GM21529 (cell line): ENCODE results near the gene CYB5R4.

ENCODE experiments used
- ATAC-seq: cut with Tn5 transposase; IDR thresholded peaks from one replicate; pipeline ENCODE4 v1.9.1; 2021; ENCODE audit not compliant: unreplicated experiment

Gene CYB5R4

GRCh38 chr6:83859410-83860358 is at the start of gene CYB5R4:
TSS of gene CYB5R4 (plus strand) at chr6:83859689. CDS start at chr6:83859783, 94 bp downstream.
- peak; percentile 97 for ATAC-seq

DNA sequence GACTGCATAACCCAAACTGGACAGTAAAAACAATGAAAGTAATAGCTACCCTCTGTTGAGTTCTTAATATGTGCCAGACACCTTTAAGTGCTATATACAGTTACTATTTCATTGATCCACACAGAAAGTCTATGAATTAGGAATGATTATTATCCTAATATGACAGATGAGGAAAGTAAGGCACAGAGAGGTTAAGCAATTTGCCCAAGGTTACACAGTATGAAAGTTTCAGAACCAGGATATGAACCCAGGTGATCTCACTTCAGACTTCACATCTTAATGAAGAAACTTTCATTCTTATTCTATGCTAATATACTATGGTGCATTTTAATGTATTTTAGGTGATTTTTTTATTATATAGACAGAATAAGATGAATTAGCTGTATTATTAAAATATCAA is 46.9 kb upstream of the CYB5R4 start:
- no peak for ATAC-seq

- ATAC-seq, result no peak
Measured at GRCh38 chr6:83815631-83816272, 43.7 kb upstream of the CYB5R4 start.

DNA sequence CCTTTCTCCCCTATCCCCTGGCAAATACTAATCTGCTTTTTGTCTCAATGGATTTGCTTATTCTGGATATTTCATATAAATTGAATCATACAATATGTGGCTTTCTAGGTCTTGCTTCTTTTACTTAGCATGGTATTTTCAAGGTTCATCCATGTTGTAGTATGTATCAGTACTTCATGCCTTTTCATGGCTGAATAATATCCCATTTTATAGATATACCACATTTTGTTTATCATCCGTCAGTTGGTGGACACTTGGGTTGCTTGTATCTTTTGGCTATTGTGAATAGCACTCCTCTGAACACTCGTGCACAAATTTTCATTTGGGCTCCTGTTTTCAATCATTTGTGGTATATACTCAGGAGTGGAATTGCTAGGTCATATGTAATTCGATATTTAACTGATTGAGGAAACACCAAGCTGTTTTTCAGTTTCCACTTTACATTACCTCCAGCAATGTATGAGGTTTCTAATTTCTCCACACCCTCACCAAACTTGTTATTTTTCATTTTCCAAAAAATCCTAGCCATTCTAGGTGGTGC is 36.8 kb upstream of the CYB5R4 start:
- ATAC-seq, result no peak

GRCh38 chr6:83824388-83824801 is 35.1 kb upstream of the CYB5R4 start:
- ATAC-seq, result no peak

- ATAC-seq, result no peak
Measured at GRCh38 chr6:83824831-83825230, 34.7 kb upstream of the CYB5R4 start.

- ATAC-seq, result no peak
Measured at GRCh38 chr6:83827050-83827449, 32.4 kb upstream of the CYB5R4 start.

GRCh38 chr6:83838727-83839126 is 20.8 kb upstream of the CYB5R4 start:
- ATAC-seq, result no peak

DNA sequence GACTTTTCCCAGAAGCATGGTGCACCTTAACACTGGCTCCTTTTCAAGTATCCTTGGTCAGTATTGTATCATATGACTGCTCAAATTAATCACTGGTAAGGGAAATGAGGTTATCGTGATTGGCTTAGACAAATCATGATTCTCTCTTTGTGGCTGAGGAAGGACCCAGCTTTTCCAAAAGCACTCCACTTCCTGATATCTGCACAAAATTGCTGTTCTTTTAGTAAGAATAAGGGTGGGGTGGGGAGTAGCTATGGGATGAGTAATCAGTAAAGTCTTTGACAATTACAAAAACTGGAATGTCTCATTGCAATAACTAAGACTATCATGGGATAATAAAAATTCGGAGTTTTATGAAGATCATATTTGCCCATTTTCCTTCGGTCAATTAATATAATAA is 15.3 kb upstream of the CYB5R4 start:
- ATAC-seq, result no peak

- ATAC-seq, result no peak
Measured at GRCh38 chr6:83846291-83846690, 13.2 kb upstream of the CYB5R4 start.

GRCh38 chr6:83847179-83847578 is 12.3 kb upstream of the CYB5R4 start:
- peak; percentile 96 for ATAC-seq

- ATAC-seq, result no peak
Measured at GRCh38 chr6:83849127-83849526, 10.4 kb upstream of the CYB5R4 start.

- no peak for ATAC-seq
Measured at GRCh38 chr6:83849610-83850009, 9.9 kb upstream of the CYB5R4 start.

DNA sequence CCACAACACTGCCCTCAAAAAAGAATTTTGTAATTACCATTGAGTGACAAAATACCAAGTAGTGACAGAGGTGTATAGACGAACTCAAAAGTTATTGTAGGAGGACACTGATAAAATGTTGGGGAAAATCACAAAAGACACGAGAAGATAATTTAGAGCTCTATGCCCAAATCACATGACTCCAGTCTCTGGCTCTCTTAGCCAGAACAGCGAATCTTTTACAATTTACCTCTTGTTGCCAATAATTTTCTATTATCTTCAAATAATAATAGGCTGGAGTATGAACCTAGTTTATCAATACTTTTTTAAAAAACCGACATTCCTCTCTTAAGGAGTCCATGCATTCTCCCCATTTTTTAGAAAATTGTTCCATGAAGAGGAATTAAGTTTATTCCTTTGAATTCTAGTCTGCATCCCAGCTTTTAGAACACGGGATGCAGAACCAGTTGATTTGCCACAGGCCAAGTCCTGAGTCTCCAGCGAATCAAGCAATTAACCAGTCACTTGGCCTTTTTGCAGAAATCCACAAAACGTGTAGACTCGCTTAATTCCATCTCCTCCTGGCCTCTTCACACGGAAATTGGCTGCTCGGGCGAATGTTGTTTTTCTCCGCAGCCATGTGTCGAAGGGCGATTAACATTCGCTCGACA is 6.8 kb upstream of the CYB5R4 start:
- ATAC-seq, result no peak

DNA sequence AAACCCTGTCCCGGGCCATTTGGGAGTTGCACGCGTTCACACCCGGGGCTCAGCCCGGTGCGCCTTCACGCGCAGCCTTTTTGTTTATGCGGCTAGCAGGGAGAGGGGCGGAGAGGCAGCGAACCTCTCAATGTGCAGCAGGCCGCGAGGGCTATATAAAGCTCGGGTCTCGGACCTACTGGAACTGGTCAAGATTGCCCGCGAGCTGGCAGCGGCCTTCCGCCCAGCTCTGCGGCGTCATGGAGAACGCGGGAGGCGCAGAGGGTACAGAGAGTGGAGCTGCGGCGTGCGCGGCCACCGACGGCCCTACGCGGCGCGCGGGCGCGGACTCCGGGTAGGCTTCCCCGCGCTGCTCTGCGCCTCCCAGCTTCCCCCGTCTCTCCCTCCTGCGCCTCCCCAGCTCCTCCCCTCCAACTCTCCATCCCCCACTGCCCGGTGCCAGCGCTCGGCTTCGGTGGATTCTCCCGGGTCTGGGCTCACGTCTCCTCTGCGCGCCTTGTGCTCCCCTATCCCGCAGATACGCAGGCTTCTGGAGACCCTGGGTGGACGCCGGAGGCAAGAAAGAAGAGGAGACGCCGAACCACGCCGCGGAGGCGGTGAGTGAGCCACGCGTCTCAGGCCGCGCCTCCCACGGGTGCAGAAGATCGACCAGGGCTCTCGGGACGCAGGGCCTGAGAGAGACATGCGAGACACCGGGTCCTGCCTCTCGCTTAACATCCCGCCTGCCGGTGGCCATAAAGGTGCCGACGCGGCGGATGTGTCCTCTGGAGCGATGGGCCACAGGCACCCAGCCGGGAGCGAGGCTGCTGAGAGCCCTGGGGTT is 6.1 kb upstream of the CYB5R4 start, which contains the start of gene RIPPLY2:
RIPPLY2 (plus strand) TSS at position 183 of the 823 bp plus-strand sequence; CDS start at position 240, 57 bp downstream.
- peak; percentile 64 for ATAC-seq

GRCh38 chr6:83854001-83854501 is 5.4 kb upstream of the CYB5R4 start:
- no peak for ATAC-seq

DNA sequence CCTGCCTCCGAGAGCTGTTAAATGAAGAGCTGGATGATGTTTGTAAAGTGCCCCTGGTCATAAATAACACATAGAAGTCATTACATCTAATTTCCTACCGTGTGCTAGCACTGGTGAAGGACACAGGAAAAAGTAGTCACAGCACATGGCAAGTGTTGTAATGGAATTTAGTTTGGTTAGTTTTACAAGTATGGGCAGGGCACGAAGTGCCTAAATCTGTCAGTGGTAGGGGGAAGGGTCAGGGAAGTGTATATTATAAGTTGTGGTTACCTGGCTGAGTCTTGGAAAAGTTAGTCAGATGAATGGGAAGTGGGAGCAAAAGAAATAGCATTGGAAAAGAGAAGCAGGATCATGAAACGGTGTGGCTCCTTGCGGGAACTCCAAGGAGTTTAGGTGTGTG is 4.7 kb upstream of the CYB5R4 start:
- no peak for ATAC-seq

DNA sequence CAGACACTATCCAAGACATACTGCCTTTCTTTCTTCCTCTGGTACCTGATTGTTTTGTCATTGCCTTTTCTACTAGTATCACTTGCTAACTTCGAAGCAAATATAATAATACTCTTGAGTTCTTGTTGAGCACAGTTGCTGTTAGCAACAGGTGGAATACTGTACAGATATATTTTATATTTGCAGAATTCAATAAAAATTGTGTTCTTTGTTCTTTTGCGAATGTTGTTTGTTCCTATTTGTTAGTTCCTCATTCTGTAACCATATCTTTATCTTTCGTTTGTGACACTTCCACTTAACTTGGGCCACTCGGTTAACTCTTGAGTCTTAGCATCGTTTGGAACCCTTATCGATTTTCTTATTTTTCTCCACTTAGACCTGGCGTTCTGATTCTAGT is 868 bp downstream of the CYB5R4 start:
- ATAC-seq, result no peak

- no peak for ATAC-seq
Measured at GRCh38 chr6:83860782-83861495, 1.4 kb downstream of the CYB5R4 start.
